ENCODE results near the gene FMNL3.

FMNL3 gene

GRCh38 chr12:49675137-49675536, 32.1 kb downstream of the FMNL3 start:
- no peak for DNase-seq (ENCODE audit: low read depth)

- DNase-seq (ENCODE audit: low read depth): no peak
Measured at GRCh38 chr12:49674318-49674981, 32.8 kb downstream of the FMNL3 start.

- peak; percentile 82 for DNase-seq (ENCODE audit: low read depth)
Measured at GRCh38 chr12:49673446-49674317, 33.5 kb downstream of the FMNL3 start.

- DNase-seq (ENCODE audit: low read depth): no peak
Measured at GRCh38 chr12:49672301-49673217, 34.6 kb downstream of the FMNL3 start.

GRCh38 chr12:49671031-49671765, 36.0 kb downstream of the FMNL3 start:
- no peak for DNase-seq (ENCODE audit: low read depth)

GRCh38 chr12:49669796-49670195, 37.4 kb downstream of the FMNL3 start:
- no peak for DNase-seq (ENCODE audit: low read depth)

- DNase-seq (ENCODE audit: low read depth): no peak
Measured at GRCh38 chr12:49667325-49668090, 39.7 kb downstream of the FMNL3 start.

GRCh38 chr12:49666176-49666575, 41.0 kb downstream of the FMNL3 start:
- no peak for DNase-seq (ENCODE audit: low read depth)

- no peak for DNase-seq (ENCODE audit: low read depth)
Measured at GRCh38 chr12:49665384-49665783, 41.8 kb downstream of the FMNL3 start.

- DNase-seq (ENCODE audit: low read depth): no peak
Measured at GRCh38 chr12:49664591-49665239, 42.5 kb downstream of the FMNL3 start.

- DNase-seq (ENCODE audit: low read depth): no peak
Measured at GRCh38 chr12:49664167-49664566, 43.0 kb downstream of the FMNL3 start.

GRCh38 chr12:49662998-49663843, 44.0 kb downstream of the FMNL3 start:
- peak; percentile 73 for DNase-seq (ENCODE audit: low read depth)

- no peak for DNase-seq (ENCODE audit: low read depth)
Measured at GRCh38 chr12:49661746-49662145, 45.5 kb downstream of the FMNL3 start.

- no peak for DNase-seq (ENCODE audit: low read depth)
Measured at GRCh38 chr12:49661191-49661590, 46.0 kb downstream of the FMNL3 start.

GRCh38 chr12:49659753-49660152, 47.5 kb downstream of the FMNL3 start:
- DNase-seq (ENCODE audit: low read depth): no peak

GRCh38 chr12:49658276-49658675, 48.9 kb downstream of the FMNL3 start:
- no peak for DNase-seq (ENCODE audit: low read depth)

- DNase-seq (ENCODE audit: low read depth): no peak
Measured at GRCh38 chr12:49655595-49656236, 51.5 kb downstream of the FMNL3 start.

- no peak for DNase-seq (ENCODE audit: low read depth)
Measured at GRCh38 chr12:49654715-49655114, 52.5 kb downstream of the FMNL3 start.

Data from GM04503 (cell line).